DMS114 treated with DMSO at 0.1 percent for 48 hours (cell line): ENCODE measurements around the gene JOSD2.

Experiments used
- DNase-seq: peaks from one replicate; lab custom pipeline; 2025; ENCODE audit not compliant: unreplicated experiment; lab: John Stamatoyannopoulos, UW

The JOSD2 gene

GRCh38 chr19:50457300-50457699 is 53.7 kb downstream of the JOSD2 start:
- no peak for DNase-seq
